CD4-positive, alpha-beta T cell (primary cell): ENCODE results near the gene PADI1. TPM values are rescaled to one million over a fixed set of nuclear protein-coding genes. Genes with fewer than 3 reads are reported as not detected.

Source experiments
- ATAC-seq: fragments of 200-7000 bp; cut with Tn5 transposase; one replicate; pipeline ENCODE4 v1.10.0; 2022; ENCODE audit warnings: mild to moderate bottlenecking; ENCODE audit not compliant: poor library complexity
- CTCF ChIA-PET: fragments of 350-600 bp; sonication (Branson Sonifier 250); formaldehyde crosslinking; loops from one replicate; lab custom pipeline; 2021; ENCODE audit warnings: antibody characterized with exemption, inconsistent platforms; lab: Charles Lee
- POLR2A ChIA-PET: fragments of 350-600 bp; sonication (Branson Sonifier 250); formaldehyde crosslinking; loops from one replicate; lab custom pipeline; 2021; ENCODE audit warnings: antibody characterized with exemption, inconsistent platforms; lab: Charles Lee
- DNase-seq, 14 experiments: peaks; one replicate each; pipeline ENCODE4 v3.0.0-alpha.2; 2013 to 2020; ENCODE audit warnings: mixed read lengths in 2 of 14
- H3K27ac ChIP-seq, 2 donors: one replicate each; pipeline versions ENCODE4 v1.5.1 to v1.7.0; 2013; ENCODE audit warnings: low read length in 2 of 2, low read depth in 1 of 2, mild to moderate bottlenecking in 1 of 2
- H3K27me3 ChIP-seq, 2 experiments: 1 replicate in 1 of 2; 2 replicates in 1 of 2; pipeline versions ENCODE4 v1.6.1 to v1.7.0; 2013; ENCODE audit warnings: low read length in 2 of 2, control low read depth in 1 of 2, mild to moderate bottlenecking in 1 of 2, moderate library complexity in 1 of 2; ENCODE audit not compliant: insufficient read depth in 2 of 2, control insufficient read depth in 1 of 2
- H3K36me3 ChIP-seq: one replicate; pipeline ENCODE4 v1.6.1; 2013; ENCODE audit warnings: low read length, control low read depth; ENCODE audit not compliant: insufficient read depth
- H3K4me1 ChIP-seq: one replicate; pipeline ENCODE4 v1.6.1; 2013; ENCODE audit warnings: low read length, control low read depth; ENCODE audit not compliant: insufficient read depth
- H3K4me3 ChIP-seq: one replicate; pipeline ENCODE4 v1.5.1; 2013; ENCODE audit warnings: mild to moderate bottlenecking, low read length, moderate library complexity
- H3K9me3 ChIP-seq, 2 experiments: 1 replicate in 1 of 2; 2 replicates in 1 of 2; pipeline versions ENCODE4 v1.6.1 to v1.7.0; 2013; ENCODE audit warnings: low read length in 2 of 2, mild to moderate bottlenecking in 2 of 2, control low read depth in 1 of 2, moderate library complexity in 1 of 2; ENCODE audit not compliant: control insufficient read depth in 1 of 2, insufficient read depth in 1 of 2
- H3K27ac Mint-ChIP-seq: one replicate; pipeline ENCODE4 v1.8.0; 2020; ENCODE audit warnings: mixed read lengths
- H3K27me3 Mint-ChIP-seq: one replicate; pipeline ENCODE4 v1.8.0; 2021; ENCODE audit warnings: mixed read lengths
- H3K36me3 Mint-ChIP-seq: one replicate; pipeline ENCODE4 v1.8.0; 2021; ENCODE audit warnings: low read depth, mixed read lengths
- H3K4me1 Mint-ChIP-seq: one replicate; pipeline ENCODE4 v1.8.0; 2021; ENCODE audit warnings: low read depth, mixed read lengths
- H3K4me3 Mint-ChIP-seq: one replicate; pipeline ENCODE4 v1.8.0; 2020; ENCODE audit warnings: mild to moderate bottlenecking, mixed read lengths
- H3K9me3 Mint-ChIP-seq: one replicate; pipeline ENCODE4 v1.8.0; 2020; ENCODE audit warnings: mixed read lengths
- CTCF ChIP-seq: fragments of 200-600 bp; IDR thresholded peaks from one replicate; pipeline ENCODE4 v1.8.0; 2022; ENCODE audit warnings: antibody characterized with exemption, mild to moderate bottlenecking
- intact Hi-C, 2 experiments: fragments of 100-400 bp; cut with DNase I in 1 of 2; cut with micrococcal nuclease in 1 of 2; formaldehyde crosslinking; loops; one replicate each; pipeline versions ENCODE4 v1.15.1 to v1.9.0; 2023 to 2025; cut with DNase I, micrococcal nuclease
- total RNA-seq, 174 experiments: library from RNA in 2 of 174; stranded (reverse) in 2 of 174; gene quantifications; one replicate each; pipeline ENCODE4 v1.2.3 and lab custom pipeline; 2021 to 2026

Gene PADI1
- total RNA-seq, 2 experiments from 2014 or later = not detected

DNA sequence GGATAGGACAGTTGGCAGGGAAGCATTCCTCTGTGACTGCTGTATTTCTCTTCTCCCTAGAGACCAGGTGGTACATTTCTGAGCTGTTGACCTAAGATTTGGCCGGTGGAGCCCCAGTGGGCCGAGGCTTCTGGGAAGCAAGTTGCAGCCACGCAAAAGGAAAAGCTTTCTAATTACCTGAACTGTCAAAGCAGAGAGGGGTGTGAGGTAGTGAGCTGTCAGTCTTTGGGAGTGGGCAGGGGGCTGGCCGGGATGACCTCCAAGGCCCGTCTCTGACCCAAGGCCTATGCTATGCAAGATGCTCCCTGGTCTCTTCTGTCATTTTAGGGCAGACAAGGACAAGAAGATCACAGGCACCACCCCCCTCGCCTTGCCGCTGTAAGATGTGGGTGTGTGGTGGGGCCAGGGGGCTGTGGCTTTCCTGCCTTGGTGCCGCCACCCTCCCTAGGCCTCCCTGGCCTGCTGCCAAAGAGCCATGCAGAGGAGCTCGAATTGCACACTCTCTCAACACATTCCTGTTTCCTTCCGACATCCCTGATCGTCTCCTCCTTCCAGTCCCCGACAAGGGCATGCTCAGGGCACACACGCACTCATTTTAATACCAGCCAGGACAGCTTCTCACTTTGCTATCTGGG is 7.7 kb downstream of the PADI1 start:
- no peak overlapping the region for H3K27ac ChIP-seq
- peaks cover 54% of the 10 kb centered on the region for H3K4me1 ChIP-seq
- Mint-ChIP-seq H3K4me1 (peaks cover 31% of the 10 kb centered on the region), H3K9me3 (no peaks in the 10 kb centered on the region), H3K27me3 (peaks cover 46% of the 10 kb centered on the region), H3K4me3 (peak overlapping the region; percentile 68), H3K27ac (peak overlapping the region; percentile 4), H3K36me3 (no peaks in the 10 kb centered on the region)
- ATAC-seq = peak; percentile 78
- H3K9me3 ChIP-seq = no peaks in the 10 kb centered on the region
- ChIA-PET CTCF (interaction anchor here (0.7 kb wide), 1 partner anchor 14 kb away, joined by 3 read pairs; no protein-coding TSS in a partner anchor), POLR2A (interaction anchor here (1.0 to 1.2 kb wide), 2 partner anchors 11 to 25 kb away, joined by 4 to 5 read pairs; no protein-coding TSS in a partner anchor)
- H3K4me3 ChIP-seq = peak overlapping the region; percentile 12
- H3K36me3 ChIP-seq = no peaks in the 10 kb centered on the region
- no peak for TF ChIP-seq CTCF
- intact Hi-C loops = no loop called here
- DNase-seq = peak; percentile 51 to 86 (median 66)
- H3K27me3 ChIP-seq = peaks cover 2 to 8% of the 10 kb centered on the region in 2 experiments

- no peak for TF ChIP-seq CTCF
- H3K36me3 ChIP-seq = no peaks in the 10 kb centered on the region
- H3K27me3 Mint-ChIP-seq = peaks cover 46% of the 10 kb centered on the region
- CTCF ChIA-PET = interaction anchor here (0.7 kb wide), 1 partner anchor 14 kb away, joined by 3 read pairs; no protein-coding TSS in a partner anchor
- ATAC-seq (no peak), DNase-seq (no peak)
- no peaks in the 10 kb centered on the region for H3K9me3 ChIP-seq
- intact Hi-C loops = no loop called here
- peaks cover 31% of the 10 kb centered on the region for H3K4me1 Mint-ChIP-seq
- H3K9me3 Mint-ChIP-seq = no peaks in the 10 kb centered on the region
- peaks cover 47% of the 10 kb centered on the region for H3K4me1 ChIP-seq
- H3K4me3 ChIP-seq = no peak overlapping the region
- no peak overlapping the region for H3K27ac ChIP-seq
- H3K4me3 Mint-ChIP-seq = peak overlapping the region; percentile 68
- H3K27me3 ChIP-seq = peaks cover 2 to 8% of the 10 kb centered on the region in 2 experiments
- no peaks in the 10 kb centered on the region for H3K36me3 Mint-ChIP-seq
- H3K27ac Mint-ChIP-seq = no peak overlapping the region
- POLR2A ChIA-PET = interaction anchor here (1.0 to 1.2 kb wide), 2 partner anchors 12 to 26 kb away, joined by 4 to 5 read pairs; no protein-coding TSS in a partner anchor
These were observed 8.3 kb downstream of the PADI1 start for GRCh38 chr1:17213148-17213781.

GRCh38 chr1:17213782-17214148 is 8.8 kb downstream of the PADI1 start:
- intact Hi-C loops = no loop called here
- peaks cover 45% of the 10 kb centered on the region for H3K4me1 ChIP-seq
- no peak for TF ChIP-seq CTCF
- H3K36me3 Mint-ChIP-seq = no peaks in the 10 kb centered on the region
- H3K4me1 Mint-ChIP-seq = peaks cover 31% of the 10 kb centered on the region
- peaks cover 2 to 8% of the 10 kb centered on the region in 2 experiments for H3K27me3 ChIP-seq
- H3K4me3 Mint-ChIP-seq = no peak overlapping the region
- H3K9me3 ChIP-seq = no peaks in the 10 kb centered on the region
- POLR2A ChIA-PET = no interaction called here
- no peaks in the 10 kb centered on the region for H3K36me3 ChIP-seq
- no peak for ATAC-seq
- H3K9me3 Mint-ChIP-seq = no peaks in the 10 kb centered on the region
- no peak overlapping the region for H3K4me3 ChIP-seq
- H3K27ac Mint-ChIP-seq = no peak overlapping the region
- H3K27ac ChIP-seq = no peak overlapping the region
- DNase-seq = no peak
- CTCF ChIA-PET = no interaction called here
- H3K27me3 Mint-ChIP-seq = peaks cover 43% of the 10 kb centered on the region
